B cell (primary cell): ENCODE measurements around the gene NOL12. TPM values are rescaled to one million over a fixed set of nuclear protein-coding genes. Genes with fewer than 3 reads are reported as not detected.
A peak's percentile ranks its signal among the peaks of the same experiment; 100 is the strongest.

ENCODE experiments used
- ATAC-seq: fragments of 200-7000 bp; cut with Tn5 transposase; one replicate; pipeline ENCODE4 v1.10.0; 2021; ENCODE audit warnings: low read depth, mild to moderate bottlenecking, moderate number of reproducible peaks, moderate library complexity
- CTCF ChIA-PET: fragments of 350-600 bp; sonication (Branson Sonifier 250); formaldehyde crosslinking; loops from one replicate; lab custom pipeline; 2021; ENCODE audit warnings: antibody characterized with exemption, inconsistent platforms; lab: Charles Lee
- POLR2A ChIA-PET: fragments of 350-600 bp; sonication (Branson Sonifier 250); formaldehyde crosslinking; loops from one replicate; lab custom pipeline; 2021; ENCODE audit warnings: antibody characterized with exemption; lab: Charles Lee
- DNase-seq: peaks from one replicate; pipeline ENCODE4 v3.0.0; 2013
- H2AFZ ChIP-seq: 2 replicates; pipeline ENCODE4 v1.6.1; 2012; ENCODE audit warnings: mild to moderate bottlenecking, low read depth, low read length; ENCODE audit not compliant: insufficient read depth, poor library complexity, severe bottlenecking
- H3K27ac ChIP-seq, 2 donors: 1 replicate in 1 of 2; 2 replicates in 1 of 2; pipeline ENCODE4 v1.5.1; 2012 to 2013; ENCODE audit warnings: low read length in 2 of 2, mild to moderate bottlenecking in 2 of 2, moderate library complexity in 1 of 2
- H3K27me3 ChIP-seq, 4 experiments: fragments of 200-600 bp in 1 of 4; sonication (generic) in 1 of 4; replicated peaks in 1 of 4; 1 replicate in 2 of 4; 2 replicates in 2 of 4; pipeline versions ENCODE4 v1.6.1 to v1.7.0; 2013 to 2016; ENCODE audit warnings: low read length in 3 of 4, mild to moderate bottlenecking in 2 of 4, mixed read lengths in 1 of 4, moderate library complexity in 1 of 4; ENCODE audit not compliant: insufficient read depth in 4 of 4, control insufficient read depth in 3 of 4; ENCODE audit errors: control extremely low read depth in 1 of 4
- H3K36me3 ChIP-seq, 2 experiments: replicated peaks in 1 of 2; 1 replicate in 1 of 2; 2 replicates in 1 of 2; pipeline versions ENCODE4 v1.6.1 to v1.7.1; 2013; ENCODE audit warnings: low read length in 1 of 2; ENCODE audit not compliant: insufficient read depth in 2 of 2, control insufficient read depth in 1 of 2; ENCODE audit errors: control extremely low read depth in 1 of 2, extremely low read depth in 1 of 2
- H3K4me1 ChIP-seq, 2 donors: fragments of 200-600 bp in 1 of 2; sonication (generic) in 1 of 2; 1 replicate in 1 of 2; 2 replicates in 1 of 2; pipeline versions ENCODE4 v1.5.1 to v1.6.1; 2013 to 2017; ENCODE audit warnings: low read length in 2 of 2; ENCODE audit not compliant: control insufficient read depth in 2 of 2, insufficient read depth in 2 of 2
- H3K4me2 ChIP-seq: replicated peaks from 2 replicates; pipeline ENCODE3; 2012; ENCODE audit warnings: mild to moderate bottlenecking, low read depth, low read length; ENCODE audit not compliant: poor library complexity, severe bottlenecking
- H3K4me3 ChIP-seq, 5 experiments: fragments of 200-600 bp in 1 of 5; sonication (generic) in 1 of 5; 1 replicate in 3 of 5; 2 replicates in 2 of 5; pipeline versions ENCODE4 v1.5.1 to v1.7.0; 2011 to 2016; ENCODE audit warnings: low read length in 4 of 5, mild to moderate bottlenecking in 4 of 5, low read depth in 2 of 5, control low read depth in 1 of 5, moderate library complexity in 1 of 5; ENCODE audit not compliant: insufficient read depth in 1 of 5; ENCODE audit errors: control extremely low read depth in 1 of 5, extremely low read depth in 1 of 5
- H3K79me2 ChIP-seq: fragments of 200-600 bp; sonication (generic); one replicate; pipeline ENCODE4 v1.6.0; 2016; ENCODE audit warnings: low read length; ENCODE audit not compliant: control insufficient read depth, insufficient read depth
- H3K9ac ChIP-seq: fragments of 200-600 bp; sonication (generic); 2 replicates; pipeline ENCODE4 v1.6.1; 2017; ENCODE audit warnings: mild to moderate bottlenecking, low read length, moderate library complexity
- H3K9me3 ChIP-seq, 3 donors: one replicate each; pipeline versions ENCODE4 v1.6.1 to v1.7.1; 2013; ENCODE audit warnings: low read length in 2 of 3; ENCODE audit not compliant: control insufficient read depth in 2 of 3, insufficient read depth in 1 of 3; ENCODE audit errors: control extremely low read depth in 1 of 3
- H4K20me1 ChIP-seq: 2 replicates; pipeline ENCODE4 v1.6.0; 2012; ENCODE audit warnings: mild to moderate bottlenecking, low read length; ENCODE audit not compliant: insufficient read depth, control insufficient read depth, poor library complexity, severe bottlenecking
- H3K27ac Mint-ChIP-seq: one replicate; pipeline ENCODE4 v1.8.0; 2021; ENCODE audit warnings: mixed read lengths
- H3K27me3 Mint-ChIP-seq: one replicate; pipeline ENCODE4 v1.8.0; 2021; ENCODE audit warnings: mixed read lengths
- H3K4me1 Mint-ChIP-seq: one replicate; pipeline ENCODE4 v1.8.0; 2021; ENCODE audit warnings: mixed read lengths
- H3K4me3 Mint-ChIP-seq: one replicate; pipeline ENCODE4 v1.8.0; 2021; ENCODE audit warnings: mixed read lengths
- H3K9me3 Mint-ChIP-seq: one replicate; pipeline ENCODE4 v1.8.0; 2022; ENCODE audit warnings: mixed read lengths; ENCODE audit not compliant: insufficient read depth
- CTCF ChIP-seq: fragments of 200-600 bp; IDR thresholded peaks from one replicate; pipeline ENCODE4 v1.8.0; 2022; ENCODE audit warnings: antibody characterized with exemption, mild to moderate bottlenecking
- EZH2 ChIP-seq: IDR thresholded peaks from 2 replicates; pipeline ENCODE4 v1.6.1; 2012; ENCODE audit warnings: borderline replicate concordance, low read depth, mild to moderate bottlenecking, moderate library complexity, low read length; ENCODE audit not compliant: insufficient read depth, poor library complexity, severe bottlenecking
- WGBS: methylation state at CpG from one replicate; pipeline ENCODE4 v1.1.5; 2013; ENCODE audit warnings: missing lambda C conversion rate; ENCODE audit not compliant: insufficient coverage; 5-methylcytosine and 5-hydroxymethylcytosine counted together
- intact Hi-C: fragments of 100-400 bp; cut with micrococcal nuclease; formaldehyde crosslinking; loops from one replicate; pipeline ENCODE4 v1.10.0; 2022
- polyA plus RNA-seq: library from polyadenylated mRNA; depleted of rRNA; stranded (reverse); fragments of >200 nt; gene quantifications from 2 replicates; pipeline ENCODE4 v1.2.3, GENCODE V29; 2012
- total RNA-seq, 2 donors: library from RNA; stranded (reverse); fragments of 120-200 nt in 1 of 2; gene quantifications; 1 replicate in 1 of 2; 2 replicates in 1 of 2; pipeline versions ENCODE4 v1.2.3 to v1.2.4, GENCODE V29; 2013 to 2022

NOL12 gene
- total and polyA plus RNA-seq, 2 donors (not counting 1 experiment from before 2014, with no cell fraction given) = 34.7 to 43.1 TPM

- Mint-ChIP-seq H3K9me3 (no peaks in the 10 kb centered on the region), H3K27ac (peak overlapping the region; percentile 87), H3K27me3 (no peaks in the 10 kb centered on the region), H3K4me1 (peaks cover 47% of the 10 kb centered on the region), H3K4me3 (peak overlapping the region; percentile 59)
- Histone ChIP-seq H2AFZ (no peak overlapping the region), H3K9ac (no peak overlapping the region), H3K4me1 (peaks cover 34 to 54% of the 10 kb centered on the region in 2 donors), H3K9me3 (no peaks in the 10 kb centered on the region), H4K20me1 (no peaks in the 10 kb centered on the region), H3K4me3 (no peak overlapping the region), H3K27me3 (no peaks in the 10 kb centered on the region), H3K79me2 (peaks cover 22% of the 10 kb centered on the region), H3K4me2 (peak overlapping the region; percentile 55), H3K27ac (peak overlapping the region; percentile 36 to 51), H3K36me3 (no peaks in the 10 kb centered on the region)
- TF ChIP-seq CTCF (no peak), EZH2 (no peak)
- WGBS = 28% methylated on average over 10 of the region's 11 CpGs
- ATAC-seq (no peak), DNase-seq (no peak)
- CTCF ChIA-PET = interaction anchor here (22.6 to 23.0 kb wide), 2 partner anchors 9 to 35 kb away, joined by 462 to 501 read pairs; partner anchors contain the start of genes LGALS1, NOL12 and SH3BP1
- POLR2A ChIA-PET = interaction anchor here (0.5 to 1.2 kb wide), 3 partner anchors 10 to 30 kb away, joined by 4 to 9 read pairs (median 5); partner anchors contain the start of gene PDXP
- intact Hi-C loops = no loop called here
These were observed 13.2 kb upstream of the NOL12 start for GRCh38 chr22:37672920-37673455.

GRCh38 chr22:37674248-37674647 is 11.9 kb upstream of the NOL12 start:
- no peaks in the 10 kb centered on the region for H3K27me3 ChIP-seq
- H4K20me1 ChIP-seq = no peaks in the 10 kb centered on the region
- H3K4me3 ChIP-seq = no peak overlapping the region
- no peak for TF ChIP-seq EZH2
- no peak for TF ChIP-seq CTCF
- no peak overlapping the region for H3K4me2 ChIP-seq
- 90% methylated on average over 2 of the region's 12 CpGs for WGBS
- H2AFZ ChIP-seq = no peak overlapping the region
- intact Hi-C loops = no loop called here
- H3K79me2 ChIP-seq = peaks cover 25% of the 10 kb centered on the region
- Mint-ChIP-seq H3K4me3 (peak overlapping the region; percentile 59), H3K4me1 (peaks cover 49% of the 10 kb centered on the region), H3K27me3 (no peaks in the 10 kb centered on the region), H3K9me3 (no peaks in the 10 kb centered on the region), H3K27ac (peak overlapping the region; percentile 84)
- H3K36me3 ChIP-seq = no peaks in the 10 kb centered on the region
- CTCF ChIA-PET = interaction anchor here (1.3 to 23.0 kb wide), 6 partner anchors 7 to 170 kb away, joined by 4 to 501 read pairs (median 324); partner anchors contain the start of genes ANKRD54, GGA1, LGALS1 and NOL12
- H3K27ac ChIP-seq = peak overlapping the region in 1 of 2 donors; percentile 2
- POLR2A ChIA-PET = interaction anchor here (1.4 to 3.9 kb wide), 7 partner anchors 11 to 65 kb away, joined by 4 to 44 read pairs (median 13); partner anchors contain the start of genes GGA1 and PDXP
- ATAC-seq (no peak), DNase-seq (no peak)
- no peaks in the 10 kb centered on the region for H3K9me3 ChIP-seq
- H3K4me1 ChIP-seq = peaks cover 36 to 58% of the 10 kb centered on the region in 2 donors
- no peak overlapping the region for H3K9ac ChIP-seq
